ENCODE measurements around the gene DYNC1LI1.

- TF ChIP-seq ZBTB33 (IDR thresholded peaks at IDR 0.05) (no peak), GABPA (IDR thresholded peaks at IDR 0.05 in 1 of 2, conservative IDR thresholded peaks at IDR 0.05 in 1 of 2) (no peak), MAX (IDR thresholded peaks at IDR 0.05) (no peak)
Observed at GRCh38 chr3:32593903-32594525, 23.4 kb upstream of the DYNC1LI1 start.
